Fibroblast of villous mesenchyme (primary cell): ENCODE measurements around the gene SRPK2. TPM values are rescaled to one million over a fixed set of nuclear protein-coding genes. Genes with fewer than 3 reads are reported as not detected.

ENCODE experiments used
- DNase-seq: peaks from one replicate; pipeline ENCODE4 v3.0.0-alpha.2; 2010; ENCODE audit warnings: low read depth
- H3K4me3 ChIP-seq: 2 replicates; pipeline ENCODE4 v1.5.1; 2011; ENCODE audit warnings: low read depth, mild to moderate bottlenecking, low read length
- CTCF ChIP-seq: IDR thresholded peaks from 2 replicates; pipeline ENCODE4 v1.5.1; 2012; ENCODE audit warnings: low read depth, mild to moderate bottlenecking, low read length; ENCODE audit not compliant: insufficient read depth
- total RNA-seq: library from RNA; depleted of rRNA; stranded (reverse); fragments of >200 nt; gene quantifications from 2 replicates; pipeline ENCODE4 v1.2.3, GENCODE V29; 2012

Gene SRPK2
- total RNA-seq, 1 donor = 60.9 TPM

GRCh38 chr7:105131033-105131656 lies 257.6 kb downstream of the SRPK2 start:
- TF ChIP-seq CTCF = no peak
- DNase-seq = no peak
- H3K4me3 ChIP-seq = no peak overlapping the region

- no peak overlapping the region for H3K4me3 ChIP-seq
- TF ChIP-seq CTCF = no peak
- no peak for DNase-seq
These were observed 258.1 kb downstream of the SRPK2 start for GRCh38 chr7:105130580-105130979.

DNA sequence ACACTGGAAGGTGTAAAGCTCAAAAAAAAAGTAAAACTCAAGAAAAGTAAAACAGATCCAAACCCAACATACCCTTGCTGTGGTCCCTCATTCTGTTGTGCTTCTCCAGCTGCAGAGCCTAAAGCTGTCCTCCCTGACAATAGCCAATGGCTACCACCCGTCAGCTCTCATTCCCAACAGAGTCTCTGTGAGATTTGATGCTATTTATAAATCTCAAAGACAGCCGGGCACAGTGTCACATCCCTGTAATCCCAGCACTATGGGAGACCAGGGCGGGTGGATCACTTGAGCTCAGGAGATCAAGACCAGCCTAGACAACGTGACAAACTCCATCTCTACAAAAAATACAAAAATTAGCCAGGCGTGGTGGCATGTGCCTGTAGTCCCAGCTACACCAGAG lies 258.7 kb downstream of the SRPK2 start:
- TF ChIP-seq CTCF = no peak
- no peak overlapping the region for H3K4me3 ChIP-seq
- DNase-seq = no peak

DNA sequence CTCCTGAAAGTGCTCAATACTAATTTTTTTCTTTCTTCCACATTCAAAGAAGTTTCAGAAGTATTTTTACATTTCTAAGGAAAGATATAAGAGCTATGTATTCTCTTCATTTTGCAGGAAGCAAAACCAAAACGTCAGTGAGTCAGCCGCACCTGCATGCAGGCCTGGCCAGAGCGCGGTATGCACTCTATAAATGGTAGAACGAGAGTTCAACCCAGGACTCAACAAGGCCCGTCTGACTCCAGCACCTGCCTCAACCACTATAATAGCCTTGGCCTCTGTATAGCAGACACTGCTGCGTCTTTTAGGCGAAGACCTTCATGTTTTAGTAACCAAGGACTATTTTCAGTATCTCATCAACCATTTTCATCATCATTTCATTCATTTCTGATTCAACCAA lies 261.5 kb downstream of the SRPK2 start:
- H3K4me3 ChIP-seq = no peak overlapping the region
- no peak for TF ChIP-seq CTCF
- no peak for DNase-seq

- no peak overlapping the region for H3K4me3 ChIP-seq
- TF ChIP-seq CTCF = no peak
- DNase-seq = no peak
These were observed 262.2 kb downstream of the SRPK2 start for GRCh38 chr7:105126436-105126975.

- H3K4me3 ChIP-seq = no peak overlapping the region
- DNase-seq = no peak
- TF ChIP-seq CTCF = no peak
These were observed 263.0 kb downstream of the SRPK2 start for GRCh38 chr7:105125745-105126144.

DNA sequence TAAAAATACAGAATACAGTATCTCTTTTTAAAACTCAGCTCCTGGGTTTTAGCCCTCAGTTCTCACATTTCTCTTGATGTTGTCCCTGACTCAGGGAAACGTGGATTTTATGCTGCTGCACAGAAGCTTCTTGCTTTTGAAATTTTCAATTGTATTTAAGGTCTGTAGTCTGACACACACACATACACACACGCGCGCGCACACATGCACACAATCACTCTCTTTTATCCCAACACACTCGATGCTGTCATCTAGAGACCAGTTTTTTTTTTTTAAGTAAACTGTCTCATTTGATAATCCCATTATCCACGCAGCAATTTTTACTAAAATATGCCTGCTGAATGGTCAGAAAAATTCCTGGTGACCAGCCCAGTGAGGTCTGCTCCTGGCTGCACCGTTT lies 266.1 kb downstream of the SRPK2 start:
- no peak for TF ChIP-seq CTCF
- no peak for DNase-seq
- no peak overlapping the region for H3K4me3 ChIP-seq
